SK-MEL-5 (cell line): ENCODE data around the gene MACROD1. TPM values are rescaled to one million over a fixed set of nuclear protein-coding genes. Genes with fewer than 3 reads are reported as not detected.
"Not testable (repeated sequence)": the region's sequence is repeated elsewhere in the genome, so short reads cannot be mapped to it uniquely, and the experiment has no call there.

ENCODE experiments used
- DNase-seq: peaks from one replicate; pipeline ENCODE4 v3.0.0-alpha.2; 2016; ENCODE audit warnings: low read depth, low spot score
- in situ Hi-C: cut with HindIII; loops from 2 replicates; pipeline ENCODE4 v1.10.0; 2016; ENCODE audit warnings: low sequenced_read_pairs, high pct_unique_total_duplicates, low pct_unique_long_range_greater_than_20kb
- total RNA-seq: library from RNA; depleted of rRNA; stranded (reverse); fragments of >200 nt; shearing (Covaris generic); gene quantifications from 2 replicates; pipeline ENCODE4 v1.2.3, GENCODE V29; 2014

Gene MACROD1
- total RNA-seq, 1 experiment from 2014 or later, result 15.7 TPM

- no peak for DNase-seq
- in situ Hi-C loops, result no loop called here
Observed at GRCh38 chr11:63997104-63997700, 168.7 kb downstream of the MACROD1 start.

- DNase-seq, result no peak
- in situ Hi-C loops, result no loop called here
Observed at GRCh38 chr11:63996512-63996911, 169.4 kb downstream of the MACROD1 start.

- in situ Hi-C loops, result no loop called here
- no peak for DNase-seq
Observed at GRCh38 chr11:63993993-63994392, 171.9 kb downstream of the MACROD1 start.

GRCh38 chr11:63993100-63993499 is 172.8 kb downstream of the MACROD1 start:
- DNase-seq, result no peak
- in situ Hi-C loops, result no loop called here

- in situ Hi-C loops, result no loop called here
Observed at GRCh38 chr11:63991558-63991957, 174.4 kb downstream of the MACROD1 start.

GRCh38 chr11:63986932-63987513 is 178.9 kb downstream of the MACROD1 start:
- DNase-seq, result no peak
- in situ Hi-C loops, result no loop called here

More at GRCh38 chr11:63991558-63991957, 174.4 kb downstream of the MACROD1 start:
- no peak for DNase-seq

GRCh38 chr11:63986156-63986931 is 179.6 kb downstream of the MACROD1 start, which contains the start of gene OTUB1:
Gene OTUB1 (plus strand): TSS chr11:63986438. CDS start chr11:63986457, 19 bp downstream.
- in situ Hi-C loops, result no loop called here
- peak; percentile 91 for DNase-seq

GRCh38 chr11:63985812-63986155 is 180.1 kb downstream of the MACROD1 start:
- no peak for DNase-seq
- in situ Hi-C loops, result no loop called here

- in situ Hi-C loops, result no loop called here
- no peak for DNase-seq
Observed at GRCh38 chr11:63979426-63979825, 186.5 kb downstream of the MACROD1 start.

- in situ Hi-C loops, result no loop called here
- DNase-seq, result no peak
Observed at GRCh38 chr11:63978551-63979239, 187.2 kb downstream of the MACROD1 start.

GRCh38 chr11:63974259-63975143 is 191.4 kb downstream of the MACROD1 start, which contains the start of gene COX8A:
Gene COX8A (plus strand): TSS chr11:63974620. CDS start chr11:63974681, 61 bp downstream.
- in situ Hi-C loops, result no loop called here
- peak; percentile 100 for DNase-seq

- DNase-seq, in situ Hi-C loops: not testable (repeated sequence)
Observed at GRCh38 chr11:63973912-63974258, 192.0 kb downstream of the MACROD1 start.

- in situ Hi-C loops, result no loop called here
- DNase-seq, result no peak
Observed at GRCh38 chr11:63970902-63971301, 195.0 kb downstream of the MACROD1 start.

- in situ Hi-C loops, result no loop called here
- DNase-seq, result no peak
Observed at GRCh38 chr11:63969461-63969860, 196.5 kb downstream of the MACROD1 start.

GRCh38 chr11:63966444-63966843 is 199.5 kb downstream of the MACROD1 start:
- in situ Hi-C loops, result no loop called here

GRCh38 chr11:63963895-63964294 is 202.0 kb downstream of the MACROD1 start:
- in situ Hi-C loops, DNase-seq: not testable (repeated sequence)

More at GRCh38 chr11:63966444-63966843, 199.5 kb downstream of the MACROD1 start:
- no peak for DNase-seq
